Measurements from ENCODE around the gene MEP1A. TPM values are rescaled to one million over a fixed set of nuclear protein-coding genes. Genes with fewer than 3 reads are reported as not detected.

The MEP1A gene
- total and polyA plus RNA-seq, 2 donors (not counting 3 experiments of a cell fraction or from before 2014, with no cell fraction given): not detected

DNA sequence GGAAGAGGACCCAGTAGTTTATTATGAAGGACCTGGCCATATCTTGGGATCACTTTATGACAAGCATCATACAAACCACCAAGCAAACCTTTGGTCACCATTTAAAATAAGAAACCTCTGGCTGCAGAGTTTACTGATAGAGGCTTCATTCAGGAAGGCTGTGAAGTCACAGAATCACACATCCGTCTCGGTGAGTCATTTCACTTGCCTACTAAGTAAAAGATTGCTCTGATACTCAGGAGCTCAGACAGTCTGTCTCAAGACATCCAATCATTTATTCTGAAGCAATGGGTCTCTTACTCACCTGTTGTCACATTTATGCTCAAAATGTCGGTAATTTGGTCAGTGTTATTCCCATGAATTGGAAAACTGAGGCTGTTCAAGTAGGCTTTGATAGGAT, 94.8 kb downstream of the MEP1A start:
- dilution Hi-C loops (cut with MboI; ENCODE audit: extremely low pct_ligation_motif_present, low sequenced_read_pairs) (no loop called here), intact Hi-C loops (cut with micrococcal nuclease) (no loop called here)
- BruUV-seq (replicated peaks): TSS peak; percentile 40
- Histone ChIP-seq H2AFZ (ENCODE audit: low read depth, low read length) (no peak overlapping the region), H3K4me1 (ENCODE audit: control insufficient read depth, extremely low read depth, insufficient read depth, low read length) (peaks cover 15% of the 10 kb centered on the region), H3K9me3 (replicated peaks; ENCODE audit: control insufficient read depth, insufficient read depth, low read length) (no peaks in the 10 kb centered on the region), H3K9ac (replicated peaks; ENCODE audit: extremely low read depth, insufficient read depth, low read length) (no peak overlapping the region), H3K79me2 (ENCODE audit: control insufficient read depth, insufficient read depth, low read length) (no peaks in the 10 kb centered on the region), H3K27ac (ENCODE audit: insufficient read depth, low read depth, low read length) (peak overlapping the region; percentile 31), H4K20me1 (replicated peaks; ENCODE audit: control insufficient read depth, extremely low read depth, insufficient read depth, low read length) (no peaks in the 10 kb centered on the region), H3K4me3 (replicated peaks in 1 of 3; ENCODE audit: insufficient read depth in 1 of 3, low read depth in 1 of 3, low read length in 3 of 3) (no peak overlapping the region), H3K27me3 (ENCODE audit: control insufficient read depth in 2 of 2, insufficient read depth in 2 of 2, low read length in 2 of 2) (peaks cover 0 to 3% of the 10 kb centered on the region in 2 experiments), H3K9me1 (replicated peaks; ENCODE audit: control insufficient read depth, extremely low read depth, insufficient read depth, low read length) (no peaks in the 10 kb centered on the region), H3K4me2 (ENCODE audit: insufficient read depth, low read length) (no peak overlapping the region), H3K36me3 (ENCODE audit: control insufficient read depth in 2 of 2, extremely low read depth in 1 of 2, insufficient read depth in 2 of 2, low read length in 2 of 2) (peaks cover 3 to 8% of the 10 kb centered on the region in 2 experiments)
- CTCF ChIA-PET: interaction anchor here (1.0 to 1.4 kb wide), 3 partner anchors 12 to 16 kb away, joined by 4 to 9 read pairs (median 4); no protein-coding TSS in a partner anchor
- TF ChIP-seq FOS (IDR thresholded peaks at IDR 0.05; ENCODE audit: borderline replicate concordance, insufficient read depth, low read length) (peak; percentile 77), POLR2A (IDR thresholded peaks at IDR 0.05; ENCODE audit: low read depth, low read length) (no peak), JUN (IDR thresholded peaks at IDR 0.05; ENCODE audit: borderline replicate concordance, insufficient read depth, insufficient read length, low read depth) (peak; percentile 51), POLR2AphosphoS5 (IDR thresholded peaks at IDR 0.05; ENCODE audit: insufficient read depth, low read depth, low read length) (no peak), GATA2 (IDR thresholded peaks at IDR 0.05; ENCODE audit: insufficient read depth, insufficient read length, low read depth, low read length) (peak; percentile 69), EZH2 (IDR thresholded peaks at IDR 0.05; ENCODE audit: borderline replicate concordance, low read depth, low read length, severe bottlenecking) (no peak)
- TF ChIP-seq, protein P1, sequence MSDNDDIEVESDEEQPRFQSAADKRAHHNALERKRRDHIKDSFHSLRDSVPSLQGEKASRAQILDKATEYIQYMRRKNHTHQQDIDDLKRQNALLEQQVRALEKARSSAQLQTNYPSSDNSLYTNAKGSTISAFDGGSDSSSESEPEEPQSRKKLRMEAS (IDR thresholded peaks at IDR 0.05; ENCODE audit: insufficient read depth, insufficient read length): no peak
- DNase-seq (ENCODE audit: low read depth, low spot score): no peak
- POLR2A ChIA-PET: no interaction called here
- peak; percentile 77 for FAIRE-seq

- intact Hi-C loops (cut with micrococcal nuclease) (no loop called here), dilution Hi-C loops (cut with MboI; ENCODE audit: extremely low pct_ligation_motif_present, low sequenced_read_pairs) (no loop called here)
- POLR2A ChIA-PET: no interaction called here
Observed at GRCh38 chr6:46888578-46888977, 95.4 kb downstream of the MEP1A start.

More at GRCh38 chr6:46888578-46888977, 95.4 kb downstream of the MEP1A start:
- Histone ChIP-seq H3K9me3 (replicated peaks; ENCODE audit: control insufficient read depth, insufficient read depth, low read length) (no peaks in the 10 kb centered on the region), H4K20me1 (replicated peaks; ENCODE audit: control insufficient read depth, extremely low read depth, insufficient read depth, low read length) (no peaks in the 10 kb centered on the region), H3K9me1 (replicated peaks; ENCODE audit: control insufficient read depth, extremely low read depth, insufficient read depth, low read length) (no peaks in the 10 kb centered on the region), H3K4me2 (ENCODE audit: insufficient read depth, low read length) (no peak overlapping the region), H3K4me1 (ENCODE audit: control insufficient read depth, extremely low read depth, insufficient read depth, low read length) (peaks cover 15% of the 10 kb centered on the region), H2AFZ (ENCODE audit: low read depth, low read length) (no peak overlapping the region), H3K36me3 (ENCODE audit: control insufficient read depth in 2 of 2, extremely low read depth in 1 of 2, insufficient read depth in 2 of 2, low read length in 2 of 2) (peaks cover 3 to 8% of the 10 kb centered on the region in 2 experiments), H3K27ac (ENCODE audit: insufficient read depth, low read depth, low read length) (peak overlapping the region; percentile 31), H3K27me3 (ENCODE audit: control insufficient read depth in 2 of 2, insufficient read depth in 2 of 2, low read length in 2 of 2) (peaks cover 0 to 3% of the 10 kb centered on the region in 2 experiments), H3K4me3 (replicated peaks in 1 of 3; ENCODE audit: insufficient read depth in 1 of 3, low read depth in 1 of 3, low read length in 3 of 3) (no peak overlapping the region), H3K9ac (replicated peaks; ENCODE audit: extremely low read depth, insufficient read depth, low read length) (no peak overlapping the region), H3K79me2 (ENCODE audit: control insufficient read depth, insufficient read depth, low read length) (no peaks in the 10 kb centered on the region)
- CTCF ChIA-PET: interaction anchor here (1.0 to 1.4 kb wide), 3 partner anchors 12 to 15 kb away, joined by 4 to 9 read pairs (median 4); no protein-coding TSS in a partner anchor
- BruUV-seq (replicated peaks): no TSS peak
- DNase-seq (ENCODE audit: low read depth, low spot score) (no peak), FAIRE-seq (no peak)
- TF ChIP-seq POLR2A (IDR thresholded peaks at IDR 0.05; ENCODE audit: low read depth, low read length): no peak
- no peak for TF ChIP-seq MYC (IDR thresholded peaks at IDR 0.05; ENCODE audit: low read depth, low read length)
- TF ChIP-seq CTCF (IDR thresholded peaks at IDR 0.05; ENCODE audit: extremely low read depth in 1 of 2, insufficient read depth in 1 of 2, low read depth in 1 of 2, low read length in 2 of 2): no peak
- TF ChIP-seq JUN (IDR thresholded peaks at IDR 0.05; ENCODE audit: borderline replicate concordance, insufficient read depth, insufficient read length, low read depth): no peak
- no peak for TF ChIP-seq FOS (IDR thresholded peaks at IDR 0.05; ENCODE audit: borderline replicate concordance, insufficient read depth, low read length)
- TF ChIP-seq, protein P1 (IDR thresholded peaks at IDR 0.05; ENCODE audit: insufficient read depth, insufficient read length): no peak
- no peak for TF ChIP-seq POLR2AphosphoS5 (IDR thresholded peaks at IDR 0.05; ENCODE audit: insufficient read depth, low read depth, low read length)
- TF ChIP-seq GATA2 (IDR thresholded peaks at IDR 0.05; ENCODE audit: insufficient read depth, insufficient read length, low read depth, low read length): no peak
- no peak for TF ChIP-seq EZH2 (IDR thresholded peaks at IDR 0.05; ENCODE audit: borderline replicate concordance, low read depth, low read length, severe bottlenecking)

Measured in endothelial cell of umbilical vein (primary cell).